Gastrocnemius medialis (tissue), 4 donors: Measurements from ENCODE around the gene RRAS2.

Source experiments
- CTCF ChIP-seq, 5 experiments: fragments of 450-650 bp in 3 of 5; fragments of 200-600 bp in 2 of 5; sonication (generic) in 2 of 5; IDR thresholded peaks in 4 of 5; conservative IDR thresholded peaks in 1 of 5; 1 replicate in 4 of 5; 2 replicates in 1 of 5; pipeline ENCODE4 v1.5.1; 2016 to 2019; ENCODE audit warnings: antibody characterized with exemption in 5 of 5, mild to moderate bottlenecking in 3 of 5, moderate library complexity in 3 of 5
- POLR2A ChIP-seq, 2 donors: fragments of 450-650 bp; IDR thresholded peaks; one replicate each; pipeline ENCODE4 v1.6.1; 2017; ENCODE audit warnings: antibody characterized with exemption in 2 of 2, mild to moderate bottlenecking in 2 of 2, moderate library complexity in 2 of 2

GRCh38 chr11:14310679-14311078 is 48.3 kb downstream of the RRAS2 start:
- no peak for TF ChIP-seq CTCF (IDR thresholded peaks at IDR 0.05 in 4 of 5, conservative IDR thresholded peaks at IDR 0.05 in 1 of 5)
- TF ChIP-seq POLR2A (IDR thresholded peaks at IDR 0.05) = no peak
